Transverse colon (tissue), 4 donors: ENCODE measurements around the gene LMAN2L. TPM values are rescaled to one million over a fixed set of nuclear protein-coding genes. Genes with fewer than 3 reads are reported as not detected.

Experiments used
- DNase-seq: peaks from one replicate; pipeline ENCODE4 v3.0.0-alpha.2; 2019
- H3K27ac ChIP-seq, 4 donors: fragments of 200-600 bp; sonication (generic); 2 replicates each; pipeline ENCODE4 v1.5.1; 2016 to 2018; ENCODE audit warnings: inconsistent platforms in 4 of 4
- H3K27me3 ChIP-seq: fragments of 200-600 bp; sonication (generic); 2 replicates; pipeline ENCODE4 v1.5.1; 2017; ENCODE audit warnings: inconsistent platforms
- H3K36me3 ChIP-seq, 4 donors: fragments of 200-600 bp; sonication (generic); 2 replicates each; pipeline ENCODE4 v1.5.1; 2017 to 2019; ENCODE audit warnings: inconsistent platforms in 4 of 4
- H3K4me1 ChIP-seq, 4 donors: fragments of 200-600 bp; sonication (generic); 2 replicates each; pipeline ENCODE4 v1.5.1; 2017 to 2020; ENCODE audit warnings: inconsistent platforms in 4 of 4
- H3K4me3 ChIP-seq, 4 donors: fragments of 200-600 bp; sonication (generic); 1 replicate in 1 of 4; 2 replicates in 3 of 4; pipeline versions ENCODE4 v1.5.1 to v1.6.1; 2017 to 2019; ENCODE audit warnings: inconsistent platforms in 4 of 4
- H3K9me3 ChIP-seq, 2 donors: fragments of 200-600 bp; sonication (generic); 2 replicates each; pipeline ENCODE4 v1.5.1; 2017 to 2019; ENCODE audit warnings: inconsistent platforms in 2 of 2
- EP300 ChIP-seq: sonication (generic); formaldehyde crosslinking; IDR thresholded peaks from one replicate; pipeline ENCODE4 v1.6.1; 2017; ENCODE audit warnings: antibody characterized with exemption, low read depth
- POLR2A ChIP-seq: fragments of 450-650 bp; IDR thresholded peaks from one replicate; pipeline ENCODE4 v1.6.1; 2016; ENCODE audit warnings: antibody characterized with exemption, mild to moderate bottlenecking, moderate library complexity
- POLR2AphosphoS5 ChIP-seq, 3 donors: sonication (generic); formaldehyde crosslinking; IDR thresholded peaks; one replicate each; pipeline ENCODE4 v1.6.1; 2016; ENCODE audit warnings: antibody characterized with exemption in 3 of 3
- WGBS, 2 donors: methylation state at CpG; one replicate each; pipeline ENCODE4 v1.1.5; 2018; ENCODE audit warnings: low coverage in 1 of 2; 5-methylcytosine and 5-hydroxymethylcytosine counted together
- in situ Hi-C, 4 donors: fragments of 200-750 bp; cut with MboI; loops; one replicate each; pipeline versions ENCODE4 v1.15.0 to v1.15.1; 2017; ENCODE audit warnings: low sequenced_read_pairs in 3 of 4, low pct_ligation_motif_present in 1 of 4, low pct_unique_long_range_greater_than_20kb in 1 of 4
- intact Hi-C: fragments of 100-400 bp; cut with DNase I; formaldehyde crosslinking; loops from one replicate; pipeline ENCODE4 v1.15.1; 2023; ENCODE audit warnings: low total_unique reads
- total RNA-seq, 4 donors: library from RNA; depleted of rRNA; stranded (reverse); fragments of >200 nt; gene quantifications; one replicate each; pipeline ENCODE4 v1.1.0, GENCODE V29; 2016
- TF ChIP-seq, protein P1 (sequence below), 5 experiments: fragments of 200-600 bp in 3 of 5; fragments of 450-650 bp in 2 of 5; sonication (generic) in 3 of 5; IDR thresholded peaks; 1 replicate in 2 of 5; 2 replicates in 3 of 5; pipeline ENCODE4 v1.5.1; 2016 to 2017; ENCODE audit warnings: antibody characterized with exemption in 5 of 5, inconsistent platforms in 3 of 5, mild to moderate bottlenecking in 2 of 5, moderate library complexity in 1 of 5

The LMAN2L gene
- total RNA-seq, 4 donors from 2014 or later = 16.7 to 27.3 (median 19.0) TPM

DNA sequence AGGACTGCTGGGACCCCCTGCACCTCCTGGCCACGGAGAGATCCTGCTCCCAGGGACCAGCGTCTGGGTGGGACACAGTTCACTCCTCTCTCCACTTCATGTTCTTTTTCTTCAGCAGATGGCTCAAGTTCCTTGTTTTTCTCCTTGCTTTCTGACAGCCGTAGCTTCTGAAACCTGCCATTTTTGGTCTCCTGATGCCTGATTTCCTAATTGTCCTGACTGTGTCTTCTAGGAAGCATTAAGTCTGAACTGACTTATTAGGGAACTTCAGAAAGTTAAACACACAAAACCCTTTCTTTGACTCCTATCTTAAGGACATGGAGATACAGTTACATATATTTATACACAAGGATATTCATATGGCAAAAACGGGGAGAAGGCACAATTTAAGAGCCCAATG, 43.5 kb upstream of the LMAN2L start:
- TF ChIP-seq, protein P1, sequence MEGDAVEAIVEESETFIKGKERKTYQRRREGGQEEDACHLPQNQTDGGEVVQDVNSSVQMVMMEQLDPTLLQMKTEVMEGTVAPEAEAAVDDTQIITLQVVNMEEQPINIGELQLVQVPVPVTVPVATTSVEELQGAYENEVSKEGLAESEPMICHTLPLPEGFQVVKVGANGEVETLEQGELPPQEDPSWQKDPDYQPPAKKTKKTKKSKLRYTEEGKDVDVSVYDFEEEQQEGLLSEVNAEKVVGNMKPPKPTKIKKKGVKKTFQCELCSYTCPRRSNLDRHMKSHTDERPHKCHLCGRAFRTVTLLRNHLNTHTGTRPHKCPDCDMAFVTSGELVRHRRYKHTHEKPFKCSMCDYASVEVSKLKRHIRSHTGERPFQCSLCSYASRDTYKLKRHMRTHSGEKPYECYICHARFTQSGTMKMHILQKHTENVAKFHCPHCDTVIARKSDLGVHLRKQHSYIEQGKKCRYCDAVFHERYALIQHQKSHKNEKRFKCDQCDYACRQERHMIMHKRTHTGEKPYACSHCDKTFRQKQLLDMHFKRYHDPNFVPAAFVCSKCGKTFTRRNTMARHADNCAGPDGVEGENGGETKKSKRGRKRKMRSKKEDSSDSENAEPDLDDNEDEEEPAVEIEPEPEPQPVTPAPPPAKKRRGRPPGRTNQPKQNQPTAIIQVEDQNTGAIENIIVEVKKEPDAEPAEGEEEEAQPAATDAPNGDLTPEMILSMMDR (IDR thresholded peaks at IDR 0.05) = no peak
- TF ChIP-seq POLR2AphosphoS5 (IDR thresholded peaks at IDR 0.05) (no peak), EP300 (no peak), POLR2A (no peak)
- intact Hi-C loops = no loop called here
- Histone ChIP-seq H3K4me3 (no peak overlapping the region), H3K9me3 (no peaks in the 10 kb centered on the region), H3K4me1 (peaks cover 11 to 56% (median 33%) of the 10 kb centered on the region in 4 donors), H3K27me3 (no peaks in the 10 kb centered on the region), H3K27ac (no peak overlapping the region), H3K36me3 (no peaks in the 10 kb centered on the region)
- in situ Hi-C loops = no loop called here
- 86 to 88% methylated on average over 3 to 4 of the region's 4 CpGs for WGBS, 2 donors
- DNase-seq = no peak

DNA sequence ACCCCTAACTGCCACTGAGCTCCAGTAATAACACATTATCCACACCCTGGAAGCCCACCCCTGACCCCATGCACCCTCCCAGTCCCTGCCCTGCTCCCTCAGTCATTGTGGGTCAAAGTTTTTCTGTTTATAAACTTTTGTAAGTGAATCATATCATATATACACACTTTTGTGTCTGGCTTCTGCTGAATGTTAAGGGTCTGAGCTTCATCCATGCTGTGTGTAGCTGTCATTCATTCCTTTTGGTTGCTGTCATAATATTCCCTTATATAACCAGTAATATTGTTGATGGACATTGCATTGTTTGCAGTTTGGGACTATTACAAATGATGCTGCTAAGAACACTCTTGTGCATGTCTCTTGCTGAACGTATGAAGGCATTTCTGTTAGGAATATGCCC, 35.3 kb upstream of the LMAN2L start:
- intact Hi-C loops (no loop called here), in situ Hi-C loops (no loop called here)
- H3K36me3 ChIP-seq = no peaks in the 10 kb centered on the region
- peaks cover 6 to 55% (median 33%) of the 10 kb centered on the region in 4 donors for H3K4me1 ChIP-seq
- no peak for DNase-seq
- WGBS, 2 donors = 0 to 80% methylated on average over 1 of the region's 1 CpG
- no peak overlapping the region for H3K27ac ChIP-seq
- TF ChIP-seq, protein P1 (IDR thresholded peaks at IDR 0.05) = no peak
- TF ChIP-seq EP300 = no peak
- TF ChIP-seq POLR2AphosphoS5 (IDR thresholded peaks at IDR 0.05) = no peak
- no peak for TF ChIP-seq POLR2A
- H3K9me3 ChIP-seq = no peaks in the 10 kb centered on the region
- H3K27me3 ChIP-seq = no peaks in the 10 kb centered on the region
- H3K4me3 ChIP-seq = no peak overlapping the region

DNA sequence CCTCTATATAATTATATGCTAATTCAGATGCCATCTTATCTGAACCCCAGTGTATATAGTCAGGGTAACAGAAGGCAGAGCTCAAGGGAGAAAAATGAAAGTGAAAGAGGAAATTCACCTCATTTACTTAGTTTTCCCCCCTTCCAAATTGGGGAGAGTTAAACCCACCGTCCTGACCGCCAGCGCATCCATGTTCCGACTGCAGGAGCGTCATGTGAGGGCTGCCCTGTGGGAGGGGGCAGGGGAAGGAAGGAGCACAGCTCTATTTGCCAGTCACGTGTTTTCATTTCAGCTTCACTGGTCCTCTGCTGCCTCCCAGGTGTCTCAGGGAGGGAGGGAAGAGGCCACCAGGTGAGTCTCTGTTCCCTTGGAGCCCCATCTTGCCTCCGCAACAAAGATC, 34.1 kb upstream of the LMAN2L start:
- in situ Hi-C loops = no loop called here
- 37 to 60% methylated on average over 1 to 7 of the region's 7 CpGs for WGBS, 2 donors
- H3K36me3 ChIP-seq = no peaks in the 10 kb centered on the region
- peak overlapping the region in 2 of 4 donors; percentile 13 to 28 for H3K4me3 ChIP-seq
- peaks cover 14 to 67% (median 45%) of the 10 kb centered on the region in 4 donors for H3K4me1 ChIP-seq
- no peaks in the 10 kb centered on the region for H3K9me3 ChIP-seq
- H3K27me3 ChIP-seq = no peaks in the 10 kb centered on the region
- intact Hi-C loops = no loop called here
- TF ChIP-seq, protein P1 (IDR thresholded peaks at IDR 0.05) = no peak
- TF ChIP-seq POLR2AphosphoS5 (IDR thresholded peaks at IDR 0.05) (no peak), EP300 (no peak), POLR2A (no peak)
- DNase-seq = no peak
- H3K27ac ChIP-seq = peak overlapping the region; percentile 40 to 89 (median 52)

DNA sequence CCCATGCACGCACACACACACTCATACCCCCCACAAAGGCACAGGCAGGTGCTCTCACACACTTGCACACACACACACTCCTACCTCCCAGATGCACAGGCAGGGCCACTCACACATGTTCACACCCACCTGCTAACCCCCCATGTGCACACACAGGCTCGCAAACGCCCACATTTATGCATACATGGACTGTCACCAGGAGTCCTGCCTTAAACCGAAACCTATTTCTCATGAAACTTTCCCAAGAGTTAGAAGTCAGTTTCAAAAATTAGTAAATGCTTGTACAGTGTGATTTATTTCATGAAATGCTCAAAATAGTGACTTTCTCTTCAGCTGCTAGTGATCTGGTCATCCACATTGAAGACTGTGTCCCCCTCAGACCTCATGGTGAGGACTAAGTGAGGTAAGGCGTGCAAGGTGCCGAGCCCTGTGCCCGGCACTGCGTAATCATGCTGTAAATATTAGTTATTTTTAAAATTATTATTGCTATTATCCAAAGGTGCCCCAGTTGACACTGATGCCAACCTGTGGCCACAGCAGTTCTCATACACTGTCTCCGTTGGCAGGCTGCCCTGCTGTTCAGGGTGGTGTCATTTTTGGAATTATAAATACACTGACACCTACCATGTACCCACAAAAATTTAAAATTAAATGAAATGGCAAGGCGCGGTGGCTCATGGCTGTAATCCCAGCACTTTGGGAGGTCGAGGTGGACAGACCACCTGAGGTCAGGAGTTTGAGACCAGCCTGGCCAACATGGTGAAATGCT, 33.2 kb upstream of the LMAN2L start:
- H3K27me3 ChIP-seq = no peaks in the 10 kb centered on the region
- WGBS, 2 donors = 69 to 83% methylated on average over 5 to 12 of the region's 12 CpGs
- TF ChIP-seq, protein P1 (IDR thresholded peaks at IDR 0.05) = no peak
- TF ChIP-seq POLR2A = no peak
- TF ChIP-seq POLR2AphosphoS5 (IDR thresholded peaks at IDR 0.05) = no peak
- TF ChIP-seq EP300 = no peak
- no peaks in the 10 kb centered on the region for H3K9me3 ChIP-seq
- peak overlapping the region in 3 of 4 donors; percentile 27 to 89 (median 45) for H3K27ac ChIP-seq
- H3K4me1 ChIP-seq = peaks cover 15 to 75% (median 53%) of the 10 kb centered on the region in 4 donors
- H3K4me3 ChIP-seq = peak overlapping the region in 1 of 4 donors; percentile 28
- intact Hi-C loops (no loop called here), in situ Hi-C loops (no loop called here)
- no peaks in the 10 kb centered on the region for H3K36me3 ChIP-seq
- no peak for DNase-seq
